H1 (cell line): ENCODE measurements around the gene TGFBRAP1. TPM values are rescaled to one million over a fixed set of nuclear protein-coding genes. Genes with fewer than 3 reads are reported as not detected.

Experiments used
- CTCF ChIA-PET: fragments of 300-600 bp; sonication (Branson Sonifier 250); formaldehyde crosslinking; loops from one replicate; lab custom pipeline; 2021; ENCODE audit not compliant: partially characterized antibody; lab: Charles Lee
- POLR2A ChIA-PET: fragments of 300-600 bp; sonication (Branson Sonifier 250); formaldehyde crosslinking; loops from one replicate; lab custom pipeline; 2021; ENCODE audit warnings: inconsistent platforms; ENCODE audit not compliant: partially characterized antibody; lab: Charles Lee
- DNase-seq, 2 experiments: peaks; one replicate each; pipeline versions ENCODE4 v3.0.0 to v3.0.0-alpha.2; 2010 to 2022; ENCODE audit warnings: low spot score in 2 of 2, low read depth in 1 of 2, mixed read lengths in 1 of 2
- FAIRE-seq: peaks from 2 replicates; lab custom pipeline; 2011; peaks lifted over from hg19 to GRCh38; lab: Jason Lieb, UNC
- H2AFZ ChIP-seq: 2 replicates; pipeline ENCODE4 v1.8.1; 2012; ENCODE audit warnings: low read length, inconsistent platforms
- H2AK5ac ChIP-seq: 2 replicates; pipeline ENCODE4 v1.6.1; 2013; ENCODE audit warnings: low read depth, low read length
- H2BK120ac ChIP-seq: replicated peaks from 2 replicates; pipeline ENCODE3; 2013; ENCODE audit warnings: low read depth, low read length, inconsistent platforms
- H2BK12ac ChIP-seq: 2 replicates; pipeline ENCODE4 v1.6.1; 2013; ENCODE audit warnings: low read depth, low read length
- H2BK15ac ChIP-seq: 2 replicates; pipeline ENCODE4 v1.6.1; 2013; ENCODE audit warnings: low read length
- H2BK20ac ChIP-seq: 2 replicates; pipeline ENCODE4 v1.6.1; 2013; ENCODE audit warnings: low read length
- H2BK5ac ChIP-seq: 2 replicates; pipeline ENCODE4 v1.6.1; 2013; ENCODE audit warnings: low read depth, low read length
- H3K14ac ChIP-seq: 2 replicates; pipeline ENCODE4 v1.6.1; 2013; ENCODE audit warnings: inconsistent platforms; ENCODE audit not compliant: insufficient read length
- H3K18ac ChIP-seq: 2 replicates; pipeline ENCODE4 v1.6.1; 2013; ENCODE audit warnings: low read length; ENCODE audit errors: extremely low read depth
- H3K23ac ChIP-seq: 2 replicates; pipeline ENCODE4 v1.6.1; 2013; ENCODE audit warnings: inconsistent platforms; ENCODE audit not compliant: insufficient read length
- H3K23me2 ChIP-seq: 2 replicates; pipeline ENCODE4 v1.6.1; 2013; ENCODE audit warnings: low read depth, low read length
- H3K27ac ChIP-seq: 2 replicates; pipeline ENCODE4 v1.6.1; 2011; ENCODE audit warnings: low read depth, low read length, inconsistent platforms
- H3K27me3 ChIP-seq, 4 experiments: replicated peaks in 1 of 4; 1 replicate in 1 of 4; 2 replicates in 3 of 4; pipeline versions ENCODE4 v1.6.1 to v1.8.1; 2011 to 2013; ENCODE audit warnings: low read length in 3 of 4, mild to moderate bottlenecking in 3 of 4, inconsistent platforms in 2 of 4, mixed read lengths in 2 of 4, moderate library complexity in 1 of 4; ENCODE audit not compliant: control insufficient read depth in 3 of 4, insufficient read depth in 3 of 4; ENCODE audit errors: extremely low read depth in 1 of 4
- H3K36me3 ChIP-seq, 4 experiments: 2 replicates each; pipeline versions ENCODE4 v1.6.1 to v1.8.1; 2011 to 2013; ENCODE audit warnings: mild to moderate bottlenecking in 4 of 4, low read length in 3 of 4, moderate library complexity in 2 of 4, control low read depth in 1 of 4, inconsistent platforms in 1 of 4; ENCODE audit not compliant: insufficient read depth in 4 of 4, control insufficient read depth in 2 of 4
- H3K4ac ChIP-seq: replicated peaks from 2 replicates; pipeline ENCODE3; 2013; ENCODE audit warnings: low read length, low read depth, mixed read lengths, inconsistent platforms; ENCODE audit not compliant: insufficient read length
- H3K4me1 ChIP-seq, 4 experiments: replicated peaks in 1 of 4; 1 replicate in 1 of 4; 2 replicates in 3 of 4; pipeline versions ENCODE4 v1.6.1 to v1.8.1; 2011 to 2013; ENCODE audit warnings: low read length in 3 of 4, inconsistent platforms in 2 of 4, mixed read lengths in 1 of 4; ENCODE audit not compliant: insufficient read depth in 4 of 4, control insufficient read depth in 3 of 4
- H3K4me2 ChIP-seq, 2 experiments: 2 replicates each; pipeline versions ENCODE4 v1.6.1 to v1.8.1; 2011 to 2013; ENCODE audit warnings: low read depth in 2 of 2, low read length in 2 of 2, control low read depth in 1 of 2, inconsistent platforms in 1 of 2, mild to moderate bottlenecking in 1 of 2; ENCODE audit not compliant: insufficient read depth in 1 of 2
- H3K4me3 ChIP-seq, 4 experiments: fragments of 200-600, 300-600 bp in 1 of 4; sonication (generic), shearing (Covaris generic), sonication (Bioruptor Twin) in 1 of 4; 2 replicates each; pipeline versions ENCODE4 v1.5.1 to v1.8.1; 2011 to 2016; ENCODE audit warnings: low read length in 4 of 4, low read depth in 3 of 4, control low read depth in 2 of 4, inconsistent platforms in 2 of 4, mild to moderate bottlenecking in 2 of 4, mixed read lengths in 1 of 4, moderate library complexity in 1 of 4; ENCODE audit not compliant: insufficient read depth in 2 of 4; ENCODE audit errors: extremely low read depth in 1 of 4
- H3K56ac ChIP-seq: replicated peaks from 2 replicates; pipeline ENCODE3; 2013; ENCODE audit warnings: low read depth, mild to moderate bottlenecking, mixed read lengths, low read length, inconsistent platforms; ENCODE audit not compliant: insufficient read length
- H3K79me1 ChIP-seq: 2 replicates; pipeline ENCODE4 v1.6.1; 2013; ENCODE audit warnings: low read depth, low read length, control low read depth
- H3K79me2 ChIP-seq, 2 experiments: 2 replicates each; pipeline versions ENCODE4 v1.6.1 to v1.8.1; 2012 to 2013; ENCODE audit warnings: low read length in 2 of 2, mild to moderate bottlenecking in 2 of 2, inconsistent platforms in 1 of 2; ENCODE audit not compliant: insufficient read depth in 2 of 2, control insufficient read depth in 1 of 2
- H3K9ac ChIP-seq, 4 experiments: replicated peaks in 1 of 4; 1 replicate in 1 of 4; 2 replicates in 3 of 4; pipeline versions ENCODE4 v1.6.1 to v1.8.1; 2011 to 2013; ENCODE audit warnings: low read depth in 3 of 4, low read length in 3 of 4, control low read depth in 2 of 4, mild to moderate bottlenecking in 2 of 4, moderate library complexity in 2 of 4, inconsistent platforms in 1 of 4; ENCODE audit errors: extremely low read depth in 1 of 4
- H3K9me3 ChIP-seq, 2 experiments: 2 replicates each; pipeline versions ENCODE4 v1.6.1 to v1.8.1; 2012 to 2013; ENCODE audit warnings: mild to moderate bottlenecking in 2 of 2, moderate library complexity in 2 of 2, control low read depth in 1 of 2, inconsistent platforms in 1 of 2, low read depth in 1 of 2, low read length in 1 of 2, mixed read lengths in 1 of 2; ENCODE audit not compliant: insufficient read depth in 2 of 2
- H4K20me1 ChIP-seq, 2 experiments: replicated peaks in 1 of 2; 2 replicates each; pipeline versions ENCODE3 to v1.8.1; 2011 to 2013; ENCODE audit warnings: inconsistent platforms in 2 of 2, low read length in 2 of 2, mild to moderate bottlenecking in 1 of 2; ENCODE audit not compliant: insufficient read depth in 2 of 2, control insufficient read depth in 1 of 2
- H4K5ac ChIP-seq: 2 replicates; pipeline ENCODE4 v1.6.1; 2013; ENCODE audit warnings: low read length, low read depth, mixed read lengths, inconsistent platforms; ENCODE audit not compliant: insufficient read length
- H4K8ac ChIP-seq: 2 replicates; pipeline ENCODE4 v1.8.0; 2013; ENCODE audit warnings: mild to moderate bottlenecking, moderate library complexity, low read length, inconsistent platforms; ENCODE audit not compliant: insufficient read depth; ENCODE audit errors: extremely low read depth
- H4K91ac ChIP-seq: replicated peaks from 2 replicates; pipeline ENCODE3; 2013; ENCODE audit warnings: low read length, mixed read lengths, inconsistent platforms; ENCODE audit not compliant: insufficient read length
- KDM1A ChIP-seq: fragments of 200-600, 300-600 bp; sonication (generic); IDR thresholded peaks from 2 replicates; pipeline ENCODE4 v1.7.1; 2016; ENCODE audit warnings: mild to moderate bottlenecking, low read length, borderline replicate concordance
- ZNF274 ChIP-seq: IDR thresholded peaks from 2 replicates; pipeline ENCODE4 v1.7.0; 2012; ENCODE audit warnings: low read length, borderline replicate concordance; ENCODE audit errors: extremely low read depth
- WGBS, 2 experiments: shearing (Covaris generic) in 1 of 2; methylation state at CpG; one replicate each; pipeline versions ENCODE4 v1.1.6 to v1.1.7; 2013 to 2015; ENCODE audit warnings: low lambda C conversion rate in 2 of 2, mixed read lengths in 2 of 2, inconsistent platforms in 1 of 2, low coverage in 1 of 2, missing lambda C conversion rate in 1 of 2; ENCODE audit not compliant: insufficient replicate concordance in 2 of 2, insufficient coverage in 1 of 2, insufficient read length in 1 of 2; ENCODE audit errors: extremely low coverage in 1 of 2, missing lambda C conversion rate in 1 of 2; 5-methylcytosine and 5-hydroxymethylcytosine counted together
- polyA plus RNA-seq, 7 experiments: library from polyadenylated mRNA; depleted of rRNA in 3 of 7; stranded (reverse) in 5 of 7; unstranded in 2 of 7; fragments of >200 nt in 5 of 7; fragments of 200-250 nt in 2 of 7; gene quantifications; 1 replicate in 5 of 7; 2 replicates in 1 of 7; 4 replicates in 1 of 7; pipeline versions ENCODE4 v1.2.1 to v1.2.3, GENCODE V29; 2011 to 2013; ENCODE audit warnings: missing spikeins in 2 of 7, mixed read lengths in 2 of 7
- total RNA-seq: library from RNA; stranded (reverse); fragmentation: NEBNext Ultra II Directional; extraction: Animal tissue kit (Norgen Biotek cat#: 25700); gene quantifications from 2 replicates; pipeline ENCODE4 v1.2.1, GENCODE V29; 2021

Gene TGFBRAP1
- total and polyA plus RNA-seq, 2 of the 8 experiments (the other 6 are each of a cell fraction or from before 2014, with no cell fraction given): 11.2 to 20.2 TPM

DNA sequence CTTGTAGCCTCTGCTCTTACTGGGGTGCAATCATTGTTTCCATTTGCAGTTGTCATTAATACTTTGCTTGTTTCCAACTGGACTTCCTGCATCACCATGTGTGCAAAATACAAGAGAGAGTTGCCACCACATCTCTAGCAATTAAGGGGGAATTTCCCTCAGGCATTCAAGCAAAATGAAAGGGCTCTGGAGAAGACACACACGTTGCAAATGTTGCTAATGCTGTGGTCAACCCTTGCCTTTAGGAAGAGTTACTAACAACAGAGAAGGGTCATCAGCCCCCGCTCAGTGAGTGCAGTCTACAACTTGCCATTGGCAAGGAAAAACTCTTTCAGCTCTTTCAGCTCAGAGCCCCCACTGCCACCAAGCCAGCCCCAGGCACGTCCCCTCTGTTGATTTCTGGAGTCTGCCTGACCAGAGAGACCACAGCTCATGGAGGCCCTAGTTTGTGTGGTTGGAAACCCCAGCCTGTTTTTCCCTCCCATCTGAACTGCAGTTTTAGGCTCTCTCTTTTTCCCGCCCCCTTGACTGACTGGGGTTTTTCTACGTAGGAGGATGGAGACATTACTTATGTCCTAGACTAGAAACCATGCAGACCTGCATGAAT lies 113.8 kb downstream of the TGFBRAP1 start:
- H3K36me3 ChIP-seq: no peaks in the 10 kb centered on the region
- H4K91ac ChIP-seq: no peak overlapping the region
- POLR2A ChIA-PET: interaction anchor here (1.1 kb wide), 1 partner anchor 9 kb away, joined by 3 read pairs; no protein-coding TSS in a partner anchor
- TF ChIP-seq ZNF274 (no peak), KDM1A (no peak)

More for the DNA sequence above, 113.8 kb downstream of the TGFBRAP1 start:
- no peaks in the 10 kb centered on the region for H3K23me2 ChIP-seq
- FAIRE-seq (no peak), DNase-seq (no peak)
- H3K56ac ChIP-seq: no peak overlapping the region
- WGBS, 2 experiments: 68% methylated on average over 5 of the region's 5 CpGs; no CpG with 5 or more reads in 1 of the 2 experiments
- no peaks in the 10 kb centered on the region for H4K20me1 ChIP-seq
- H3K18ac ChIP-seq: no peak overlapping the region
- H3K79me1 ChIP-seq: no peaks in the 10 kb centered on the region
- H3K9ac ChIP-seq: no peak overlapping the region
- no peak overlapping the region for H2AFZ ChIP-seq
- no peak overlapping the region for H3K27ac ChIP-seq
- H3K4ac ChIP-seq: no peak overlapping the region
- H3K14ac ChIP-seq: no peak overlapping the region
- H3K27me3 ChIP-seq: no peaks in the 10 kb centered on the region
- CTCF ChIA-PET: interaction anchor here (0.6 to 3.1 kb wide), 5 partner anchors 19 to 95 kb away, joined by 3 to 12 read pairs (median 7); no protein-coding TSS in a partner anchor
- H3K23ac ChIP-seq: no peak overlapping the region
- H4K8ac ChIP-seq: no peak overlapping the region
- no peak overlapping the region for H2BK15ac ChIP-seq
- H2BK12ac ChIP-seq: no peak overlapping the region
- no peak overlapping the region for H2AK5ac ChIP-seq
- H3K4me1 ChIP-seq: no peaks in the 10 kb centered on the region
- H2BK5ac ChIP-seq: no peak overlapping the region
- no peak overlapping the region for H3K4me2 ChIP-seq
- H3K79me2 ChIP-seq: no peaks in the 10 kb centered on the region
- H4K5ac ChIP-seq: no peak overlapping the region
- H2BK20ac ChIP-seq: no peak overlapping the region
- no peaks in the 10 kb centered on the region; a peak in 1 of 4 replicates for H3K9me3 ChIP-seq
- H2BK120ac ChIP-seq: no peak overlapping the region
- H3K4me3 ChIP-seq: no peak overlapping the region
